Stomach (tissue), 9 donors: ENCODE data around the gene FAM117A. TPM values are rescaled to one million over a fixed set of nuclear protein-coding genes. Genes with fewer than 3 reads are reported as not detected.

ENCODE experiments used
- DNase-seq, 2 donors: peaks; one replicate each; pipeline versions ENCODE4 v3.0.0 to v3.0.0-alpha.2; 2013 to 2019
- H3K27ac ChIP-seq, 5 donors: fragments of 200-600 bp in 4 of 5; sonication (generic) in 4 of 5; one replicate each; pipeline ENCODE4 v1.5.1; 2013 to 2019; ENCODE audit warnings: mild to moderate bottlenecking in 1 of 5, moderate library complexity in 1 of 5
- H3K27me3 ChIP-seq, 3 donors: fragments of 200-600 bp; sonication (generic); one replicate each; pipeline ENCODE4 v1.5.1; 2017 to 2019; ENCODE audit warnings: mixed run types in 1 of 3
- H3K36me3 ChIP-seq, 4 donors: fragments of 200-600 bp; sonication (generic); 1 replicate in 3 of 4; 2 replicates in 1 of 4; pipeline ENCODE4 v1.5.1; 2016 to 2019
- H3K4me1 ChIP-seq, 4 donors: fragments of 200-600 bp; sonication (generic); one replicate each; pipeline ENCODE4 v1.5.1; 2016 to 2019
- H3K4me3 ChIP-seq, 4 donors: fragments of 200-600 bp; sonication (generic) in 3 of 4; one replicate each; pipeline ENCODE4 v1.5.1; 2016 to 2019; ENCODE audit warnings: mild to moderate bottlenecking in 1 of 4
- H3K9me3 ChIP-seq, 4 donors: fragments of 200-600 bp; sonication (generic); one replicate each; pipeline ENCODE4 v1.5.1; 2016 to 2019
- CTCF ChIP-seq, 7 experiments: fragments of 450-650 bp in 4 of 7; fragments of 200-600 bp in 3 of 7; sonication (generic) in 3 of 7; IDR thresholded peaks; one replicate each; pipeline ENCODE4 v1.5.1; 2016 to 2019; ENCODE audit warnings: antibody characterized with exemption in 7 of 7, control low read depth in 2 of 7, mild to moderate bottlenecking in 1 of 7
- EP300 ChIP-seq: sonication (generic); formaldehyde crosslinking; IDR thresholded peaks from one replicate; pipeline ENCODE4 v1.6.1; 2017; ENCODE audit warnings: antibody characterized with exemption
- POLR2A ChIP-seq, 4 donors: fragments of 450-650 bp; IDR thresholded peaks; one replicate each; pipeline ENCODE4 v1.6.1; 2016; ENCODE audit warnings: antibody characterized with exemption in 4 of 4, control low read depth in 2 of 4, mild to moderate bottlenecking in 1 of 4, moderate library complexity in 1 of 4
- POLR2AphosphoS5 ChIP-seq, 3 donors: sonication (generic); formaldehyde crosslinking; IDR thresholded peaks; one replicate each; pipeline ENCODE4 v1.6.1; 2016; ENCODE audit warnings: antibody characterized with exemption in 3 of 3
- WGBS, 5 donors: extraction: QIAGEN DNeasy Blood & Tissue Kit in 3 of 5; methylation state at CpG; one replicate each; pipeline versions ENCODE4 v1.1.5 to v1.1.7; 2013 to 2018; 5-methylcytosine and 5-hydroxymethylcytosine counted together
- intact Hi-C: fragments of 100-400 bp; cut with DNase I; formaldehyde crosslinking; loops from one replicate; pipeline ENCODE4 v1.15.1; 2023; ENCODE audit warnings: low total_unique reads
- polyA plus RNA-seq, 3 donors: library from polyadenylated mRNA; stranded (reverse); fragments of 200-250 nt; gene quantifications; one replicate each; pipeline ENCODE4 v1.2.3, GENCODE V29; 2013
- total RNA-seq, 5 donors: library from RNA; depleted of rRNA; stranded (reverse); fragments of >200 nt; gene quantifications; one replicate each; pipeline versions ENCODE4 v1.1.0 to v1.2.3, GENCODE V29; 2014 to 2016
- donor health status: healthy with polysubstance abuse.
- donor health status: Bipolar disorder and iron deficiency.
- donor health status: healthy.

The FAM117A gene
- total and polyA plus RNA-seq, 8 donors: 0.58 to 39.7 (median 6.1) TPM

DNA sequence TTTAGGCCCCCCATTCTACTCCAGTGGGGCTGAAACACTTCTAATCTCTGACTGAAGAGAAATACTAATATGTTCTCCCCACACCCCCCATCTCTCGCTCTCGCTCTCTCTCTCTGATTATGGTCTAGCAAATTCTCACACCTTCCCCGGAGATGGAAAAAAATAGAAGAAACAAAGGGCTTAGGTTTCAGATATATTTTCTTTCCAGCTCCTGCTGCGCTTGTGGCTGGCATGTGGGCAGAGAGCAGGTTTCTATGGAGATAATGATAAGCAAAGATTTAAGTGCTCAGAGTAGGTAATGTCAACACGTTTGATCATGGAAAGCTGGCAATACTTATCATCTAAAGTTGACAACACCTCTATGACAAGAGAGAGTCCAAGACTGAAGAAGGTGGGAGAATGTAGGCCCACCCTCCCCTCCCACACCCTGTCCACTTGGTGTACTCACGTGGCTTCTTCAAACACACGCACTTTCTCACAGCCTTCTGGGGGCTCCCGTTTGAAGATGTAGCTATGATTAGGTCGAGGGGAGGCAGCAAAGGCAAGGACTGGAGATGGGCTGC lies 48.1 kb downstream of the FAM117A start:
- TF ChIP-seq CTCF (IDR thresholded peaks at IDR 0.05): no peak
- TF ChIP-seq POLR2A (IDR thresholded peaks at IDR 0.05): no peak
- no peak for TF ChIP-seq POLR2AphosphoS5 (IDR thresholded peaks at IDR 0.05)
- no peak for TF ChIP-seq EP300
- Histone ChIP-seq H3K4me3 (no peak overlapping the region), H3K27me3 (no peaks in the 10 kb centered on the region), H3K27ac (peak overlapping the region; percentile 24 to 85 (median 59)), H3K36me3 (peaks cover 32 to 98% (median 95%) of the 10 kb centered on the region in 4 donors), H3K4me1 (peaks cover 15 to 33% (median 25%) of the 10 kb centered on the region in 4 donors), H3K9me3 (no peaks in the 10 kb centered on the region)
- intact Hi-C loops: loop anchor here (10.0 kb wide), 2 partner anchors 49 to 139 kb away; partner anchors contain the start of gene FAM117A
- peak in 1 of 2 donors; percentile 74 for DNase-seq
- WGBS, 5 donors: 21 to 53% (median 42%) methylated on average over 9 of the region's 9 CpGs

DNA sequence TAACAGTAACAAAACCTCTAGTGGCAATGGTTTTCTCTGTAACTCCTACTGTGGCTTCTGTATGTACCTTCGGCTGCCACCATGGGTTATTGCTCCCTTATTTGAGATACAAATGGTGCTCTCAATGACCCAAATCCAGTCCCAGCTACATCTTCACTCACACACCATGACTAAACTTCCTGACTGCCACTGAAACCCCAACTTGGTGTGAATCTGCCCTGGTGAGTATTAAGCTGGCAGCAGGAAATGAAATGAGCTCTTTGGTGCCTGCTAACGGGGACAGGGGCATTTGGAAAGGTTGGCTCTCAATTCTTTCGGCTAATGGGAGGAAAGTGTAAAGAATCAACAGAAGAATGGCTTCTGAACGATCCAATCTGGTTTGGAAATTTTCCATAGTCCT lies 48.7 kb downstream of the FAM117A start:
- Histone ChIP-seq H3K4me3 (no peak overlapping the region), H3K27ac (peak overlapping the region; percentile 24 to 75 (median 59)), H3K4me1 (peaks cover 15 to 33% (median 25%) of the 10 kb centered on the region in 4 donors), H3K9me3 (no peaks in the 10 kb centered on the region), H3K27me3 (no peaks in the 10 kb centered on the region), H3K36me3 (peaks cover 30 to 97% (median 93%) of the 10 kb centered on the region in 4 donors)
- DNase-seq: no peak
- intact Hi-C loops: loop anchor here (10.0 kb wide), 2 partner anchors 50 to 140 kb away; partner anchors contain the start of gene FAM117A
- TF ChIP-seq CTCF (IDR thresholded peaks at IDR 0.05): no peak
- TF ChIP-seq POLR2A (IDR thresholded peaks at IDR 0.05): no peak
- no peak for TF ChIP-seq EP300
- TF ChIP-seq POLR2AphosphoS5 (IDR thresholded peaks at IDR 0.05): no peak
- 28 to 52% (median 40%) methylated on average over 4 of the region's 4 CpGs for WGBS, 5 donors

- H3K4me1 ChIP-seq: peaks cover 20 to 39% (median 32%) of the 10 kb centered on the region in 4 donors
- H3K9me3 ChIP-seq: no peaks in the 10 kb centered on the region
- no peak for DNase-seq
- peak overlapping the region; percentile 71 to 98 (median 84) for H3K4me3 ChIP-seq
- no peaks in the 10 kb centered on the region for H3K27me3 ChIP-seq
- 46 to 51% (median 49%) methylated on average over 15 of the region's 15 CpGs for WGBS, 5 donors
- peak overlapping the region; percentile 33 to 96 (median 94) for H3K27ac ChIP-seq
- TF ChIP-seq POLR2AphosphoS5 (IDR thresholded peaks at IDR 0.05) (no peak), POLR2A (IDR thresholded peaks at IDR 0.05) (no peak), CTCF (IDR thresholded peaks at IDR 0.05) (peak in 1 of 7 experiments; percentile 13), EP300 (no peak)
- intact Hi-C loops: loop anchor here (5.0 kb wide), 1 partner anchor 74 kb away; no protein-coding TSS in a partner anchor
- H3K36me3 ChIP-seq: peaks cover 27 to 57% (median 55%) of the 10 kb centered on the region in 4 donors
Measured at GRCh38 chr17:49708515-49709183, 55.3 kb downstream of the FAM117A start.

DNA sequence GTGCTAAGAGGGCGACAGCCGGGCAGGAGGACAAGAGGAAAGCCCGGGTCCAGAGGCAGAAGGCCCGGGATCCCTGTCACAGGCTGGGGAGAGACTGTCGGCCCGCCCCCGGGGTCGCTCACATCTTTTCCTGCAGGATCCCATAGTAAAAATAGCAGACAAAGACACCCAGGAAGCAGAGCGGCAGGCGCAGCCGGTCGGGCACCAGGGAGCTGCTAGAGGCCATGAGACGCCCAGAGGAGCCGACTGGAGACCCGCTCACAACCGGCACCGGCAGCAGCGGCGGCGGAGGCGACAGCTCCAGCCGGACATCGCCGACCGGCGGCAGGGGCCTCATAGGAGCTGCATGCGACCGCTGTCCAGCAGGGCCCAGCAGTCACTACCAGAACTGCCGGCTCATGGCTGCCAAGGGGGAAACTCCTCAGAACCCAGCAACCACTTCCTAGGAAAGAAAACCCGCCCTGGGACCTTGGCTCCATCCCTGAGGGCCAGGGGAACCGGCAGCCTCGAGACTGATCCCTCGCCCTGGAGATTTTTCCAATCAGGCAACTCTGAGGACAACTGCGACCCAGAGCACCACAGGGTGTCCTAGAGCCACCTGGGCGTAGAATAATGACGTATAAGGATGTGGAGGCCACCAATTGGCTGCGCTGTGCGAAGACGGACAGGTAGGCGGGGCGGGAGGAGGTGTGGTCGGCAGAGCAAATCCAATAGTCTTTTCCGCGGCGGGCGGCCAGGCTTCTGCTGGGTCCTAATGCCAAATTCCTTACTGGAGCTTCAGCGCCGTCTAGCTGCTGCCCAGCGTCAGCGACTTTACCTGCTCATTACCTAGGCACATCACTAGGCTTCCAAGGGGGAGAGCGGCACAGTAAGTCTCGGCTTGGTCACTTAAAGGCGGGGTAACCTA lies 56.1 kb downstream of the FAM117A start, which contains the start of gene SLC35B1:
Gene SLC35B1 (minus strand): TSS at position 357 of the 907 bp plus-strand sequence. CDS start 131 bp downstream, at position 226.
- DNase-seq: peak; percentile 99 to 100
- Histone ChIP-seq H3K27me3 (no peaks in the 10 kb centered on the region), H3K36me3 (peaks cover 35 to 57% (median 55%) of the 10 kb centered on the region in 4 donors), H3K27ac (peak within 1 kb of the TSS; percentile 85 to 96 (median 94)), H3K4me3 (peak within 1 kb of the TSS; percentile 71 to 98 (median 84)), H3K4me1 (peaks cover 20 to 41% (median 32%) of the 10 kb centered on the region in 4 donors), H3K9me3 (no peaks in the 10 kb centered on the region)
- TF ChIP-seq POLR2A (IDR thresholded peaks at IDR 0.05) (peak in 1 of 4 donors; percentile 35), CTCF (IDR thresholded peaks at IDR 0.05) (peak in 5 of 7 experiments; percentile 57 to 82 (median 70)), EP300 (no peak), POLR2AphosphoS5 (IDR thresholded peaks at IDR 0.05) (peak; percentile 64 to 81 (median 81))
- WGBS, 5 donors: 0 to 1% (median 1%) methylated on average over 34 to 53 of the region's 53 CpGs
- intact Hi-C loops: loop anchor here (5.0 kb wide), 1 partner anchor 74 kb away; no protein-coding TSS in a partner anchor
